Measurements from ENCODE around the gene BST2.

Gene BST2, protein sequence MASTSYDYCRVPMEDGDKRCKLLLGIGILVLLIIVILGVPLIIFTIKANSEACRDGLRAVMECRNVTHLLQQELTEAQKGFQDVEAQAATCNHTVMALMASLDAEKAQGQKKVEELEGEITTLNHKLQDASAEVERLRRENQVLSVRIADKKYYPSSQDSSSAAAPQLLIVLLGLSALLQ

DNA sequence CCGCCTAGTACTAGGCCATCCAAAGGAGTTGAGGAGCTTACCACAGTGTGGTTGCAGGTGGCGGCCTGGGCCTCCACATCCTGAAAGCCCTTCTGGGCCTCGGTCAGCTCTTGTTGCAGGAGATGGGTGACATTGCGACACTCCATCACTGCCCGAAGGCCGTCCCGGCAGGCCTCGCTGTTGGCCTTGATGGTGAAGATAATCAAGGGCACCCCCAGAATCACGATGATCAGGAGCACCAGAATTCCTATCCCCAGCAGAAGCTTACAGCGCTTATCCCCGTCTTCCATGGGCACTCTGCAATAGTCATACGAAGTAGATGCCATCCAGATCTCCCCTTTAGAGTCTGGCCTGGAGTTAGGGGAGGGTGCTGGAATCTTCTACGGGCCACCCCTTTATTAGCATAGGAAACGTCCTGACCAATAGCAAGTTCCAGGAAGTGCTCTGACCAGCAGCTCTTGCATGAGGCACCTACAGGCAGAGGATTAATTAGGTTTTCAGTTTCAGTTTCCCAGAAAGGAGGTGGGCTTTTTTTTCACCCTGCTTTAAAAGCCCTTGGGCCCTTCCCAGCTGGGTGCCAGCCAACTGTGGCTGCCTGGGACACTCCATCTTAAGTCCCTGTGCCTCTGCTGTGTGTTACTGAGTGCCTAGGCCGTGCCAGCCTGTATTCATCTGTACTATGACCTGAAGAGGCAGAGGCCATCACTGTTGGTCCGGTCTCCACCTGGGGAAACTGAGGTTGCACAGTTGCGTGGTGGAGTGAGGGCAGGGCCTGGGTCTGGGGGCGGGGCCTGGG lies at the start of gene BST2:
BST2 (minus strand) TSS at position 381 of the 796 bp plus-strand sequence; CDS start at position 326, 55 bp downstream.
- peak; percentile 52 for DNase-seq (ENCODE audit: low spot score)

DNA sequence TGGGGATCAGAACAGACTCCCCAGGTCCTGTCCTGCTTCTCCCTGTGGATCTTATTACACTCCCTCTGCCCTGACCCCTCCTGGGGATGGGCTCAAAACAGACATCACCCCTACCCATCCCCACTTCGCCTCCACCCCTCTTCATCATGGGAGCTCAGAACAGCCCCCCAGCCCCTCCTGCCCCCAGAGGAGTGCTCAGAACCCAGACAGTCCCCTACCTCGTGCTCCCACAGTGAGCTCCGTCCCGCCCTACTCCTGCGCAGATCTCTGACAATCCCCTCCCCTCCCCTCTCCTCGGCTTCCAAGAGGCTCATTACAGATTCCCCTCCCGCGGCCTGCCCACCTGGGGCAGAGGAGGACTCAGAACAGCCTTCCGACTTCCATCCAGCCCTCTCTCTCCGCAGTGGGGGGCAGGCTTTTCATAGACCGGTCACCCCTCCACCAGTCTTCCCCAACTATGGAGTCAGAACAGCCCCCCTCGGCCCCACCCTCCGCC lies 49.2 kb upstream of the BST2 start:
- DNase-seq (ENCODE audit: low spot score) = no peak

DNA sequence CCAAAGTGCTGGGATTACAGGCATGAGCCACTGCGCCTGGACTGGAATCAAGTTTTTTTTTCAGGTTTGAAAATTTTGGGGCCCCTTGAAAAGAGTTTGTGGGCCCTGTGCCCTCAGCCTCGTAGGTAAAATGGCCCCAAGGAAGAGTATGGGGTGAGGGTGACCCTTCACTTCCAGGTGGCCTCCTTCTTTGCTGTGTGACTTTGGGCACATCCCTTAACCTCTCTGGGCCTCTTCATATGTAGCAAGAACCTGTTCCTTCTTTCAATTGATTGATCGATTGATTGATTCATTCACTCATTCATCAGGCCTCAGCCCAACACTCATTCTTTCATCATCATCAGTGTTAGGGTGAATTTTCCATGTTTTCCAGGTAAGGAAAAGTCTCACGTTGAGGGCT lies 46.4 kb upstream of the BST2 start:
- DNase-seq (ENCODE audit: low spot score) = no peak

DNA sequence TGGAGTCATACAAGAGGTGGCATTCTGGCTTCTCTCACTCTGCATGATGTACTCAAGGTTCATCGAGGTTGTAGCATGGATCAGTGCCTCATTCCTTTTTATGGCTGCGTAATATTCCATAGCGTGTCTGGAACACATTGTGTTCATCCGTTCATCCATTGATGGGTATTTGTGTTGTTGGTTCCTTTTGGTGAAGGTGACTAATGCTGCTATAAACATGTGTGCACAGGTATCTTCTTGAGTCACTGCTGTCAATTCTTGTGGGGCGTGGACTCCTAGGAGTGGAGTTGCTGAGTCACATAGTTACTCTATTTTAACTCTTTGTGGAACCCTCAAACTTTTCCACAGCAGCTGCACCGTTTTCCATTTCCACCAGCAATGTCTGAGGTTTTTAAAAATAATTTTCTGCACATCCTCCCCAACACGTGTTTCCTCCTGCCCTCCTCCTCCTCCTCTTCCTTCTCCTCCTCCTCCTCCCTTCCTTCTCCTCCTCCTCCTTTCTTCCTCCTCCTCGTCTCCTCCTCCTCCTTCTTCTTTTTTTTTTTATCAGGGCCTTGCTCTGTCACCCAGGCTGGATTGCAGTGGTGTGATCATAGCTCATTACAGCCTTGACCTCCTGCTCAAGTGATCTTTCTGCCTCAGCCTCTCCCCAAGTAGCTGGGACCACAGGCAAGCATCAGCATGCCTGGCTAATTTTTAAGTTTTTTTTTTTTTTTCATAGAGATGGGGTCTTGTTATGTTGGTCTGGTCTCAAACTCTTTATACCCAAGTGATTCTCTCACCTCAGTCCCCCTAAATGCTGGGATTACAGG lies 45.0 kb upstream of the BST2 start:
- no peak for DNase-seq (ENCODE audit: low spot score)

DNA sequence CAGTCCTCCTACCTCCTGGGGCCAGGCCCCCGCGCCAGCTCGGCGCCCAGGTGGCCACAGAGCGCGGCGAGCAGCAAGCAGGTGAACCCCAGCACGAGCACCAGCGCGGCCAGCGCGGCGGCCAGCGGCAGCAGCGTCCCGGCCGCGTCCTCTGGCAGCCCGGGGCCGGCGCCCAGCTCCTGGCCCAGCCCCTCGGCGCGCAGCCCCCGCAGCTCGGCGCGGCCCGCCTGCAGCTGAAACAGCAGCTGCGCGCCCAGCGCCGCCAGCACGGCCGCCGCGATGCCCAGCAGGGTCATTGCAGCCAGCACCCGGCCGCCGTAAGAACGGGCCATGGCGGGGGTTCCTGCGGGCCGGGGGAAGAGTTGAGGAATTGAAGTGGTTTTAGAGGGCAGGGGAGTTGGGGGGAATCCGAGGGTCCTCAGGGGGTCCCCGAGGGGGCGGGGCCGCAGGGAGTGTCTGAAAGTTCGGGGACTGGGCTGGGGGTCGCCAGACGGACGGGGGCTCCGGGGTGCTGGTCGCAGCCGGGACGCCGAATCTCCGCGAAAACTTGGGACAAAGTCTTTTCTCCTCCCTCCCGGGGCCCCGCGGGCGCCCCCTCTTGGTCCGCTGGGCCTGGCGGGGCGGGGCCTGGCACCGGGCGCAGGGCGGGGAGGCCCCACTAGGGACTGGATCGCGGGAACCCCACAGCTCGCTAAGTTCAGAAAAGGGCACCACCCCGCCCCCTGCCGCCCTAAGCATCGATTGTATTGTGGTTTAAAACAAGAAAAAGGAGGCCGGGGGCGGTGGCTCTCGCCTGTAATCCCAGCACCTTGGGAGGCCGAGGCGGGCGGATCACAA lies 42.9 kb upstream of the BST2 start, which contains the start of gene TMEM221:
TMEM221 (minus strand) TSS at position 538 of the 837 bp plus-strand sequence; CDS start at position 332, 206 bp downstream.
- peak; percentile 64 for DNase-seq (ENCODE audit: low spot score)

DNA sequence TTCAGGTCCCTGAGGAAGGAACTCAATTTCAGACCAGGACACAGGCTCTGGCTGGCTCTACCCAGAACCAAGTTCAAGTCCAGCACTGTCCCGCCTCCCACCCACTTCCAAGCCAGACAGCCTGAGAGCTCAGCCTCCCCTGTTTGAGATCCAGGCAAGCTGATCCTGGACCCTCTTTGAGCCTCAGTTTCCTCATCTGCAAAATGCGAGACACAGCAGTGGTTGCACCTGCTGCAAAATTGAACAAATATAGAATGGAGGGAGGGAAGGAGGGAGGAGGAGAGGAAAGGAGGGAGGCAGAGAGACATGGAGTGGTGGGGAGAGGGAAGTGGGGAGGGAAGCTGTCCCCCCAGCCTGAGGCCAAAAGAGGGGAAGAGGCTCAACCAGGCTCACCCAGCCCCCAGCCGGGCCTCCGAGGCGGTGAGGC lies 42.3 kb upstream of the BST2 start:
- DNase-seq (ENCODE audit: low spot score) = no peak

DNA sequence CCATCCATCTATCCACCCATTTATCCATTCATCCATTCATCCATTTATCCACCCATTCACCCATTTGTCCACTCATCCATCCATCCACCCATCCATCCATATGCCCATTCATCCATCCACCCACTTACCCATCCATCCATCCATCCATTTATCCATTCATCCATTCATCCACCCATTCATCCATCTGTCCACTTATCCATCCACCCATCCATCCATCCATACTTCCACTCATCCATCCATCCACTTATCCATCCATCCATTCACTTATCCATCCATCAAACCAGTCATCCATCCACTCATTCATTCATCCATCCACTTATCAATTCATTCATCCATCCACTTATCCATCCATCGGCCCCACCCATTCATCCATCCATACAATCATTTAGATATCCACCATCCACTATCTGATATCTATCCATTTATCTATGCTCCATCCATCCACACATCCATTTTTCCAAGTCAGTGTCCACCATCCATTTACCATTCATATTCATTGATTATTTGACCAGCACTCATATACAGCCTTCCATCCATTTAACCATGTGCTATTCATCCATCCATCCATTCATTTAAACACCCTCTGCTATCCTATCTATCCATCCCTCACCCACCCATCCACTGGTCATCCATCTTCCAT lies 40.2 kb upstream of the BST2 start:
- DNase-seq (ENCODE audit: low spot score) = no peak

DNA sequence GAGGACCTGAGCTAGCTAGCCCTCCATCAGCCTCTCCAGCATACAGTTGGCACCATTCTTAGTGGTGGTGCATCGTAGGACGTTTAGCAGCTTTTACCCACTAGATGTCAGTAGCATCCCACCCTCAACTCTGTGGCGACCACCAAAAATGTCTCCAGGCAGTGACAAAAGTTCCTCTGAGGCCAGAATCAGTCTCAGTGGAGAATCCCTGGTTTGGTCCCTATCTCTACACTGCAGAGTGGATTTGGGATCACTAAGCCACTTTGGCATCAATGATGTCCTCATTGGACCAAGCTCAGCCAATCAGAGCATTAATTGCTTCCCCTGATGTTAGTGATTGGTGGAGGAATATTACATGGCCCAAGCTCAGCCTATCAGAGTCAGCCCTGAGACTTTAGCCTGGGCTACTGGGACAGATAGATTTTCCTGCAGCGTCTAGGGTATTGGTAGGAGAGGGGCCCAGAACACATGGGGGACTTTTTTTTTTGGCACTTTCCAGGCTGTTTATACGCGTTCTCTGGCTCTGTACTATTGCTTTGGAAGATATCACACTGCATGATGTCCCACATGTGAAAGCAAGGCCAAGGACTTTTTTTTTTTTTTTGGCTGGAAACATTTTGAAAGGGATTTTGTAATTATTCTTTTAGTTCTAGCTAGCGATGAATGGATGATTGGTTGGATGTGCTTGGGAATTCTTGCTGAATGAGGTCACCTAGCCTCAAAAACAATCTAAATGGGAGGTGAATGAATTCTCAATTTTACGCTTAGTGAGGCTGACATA lies 36.0 kb upstream of the BST2 start:
- DNase-seq (ENCODE audit: low spot score) = peak; percentile 40

DNA sequence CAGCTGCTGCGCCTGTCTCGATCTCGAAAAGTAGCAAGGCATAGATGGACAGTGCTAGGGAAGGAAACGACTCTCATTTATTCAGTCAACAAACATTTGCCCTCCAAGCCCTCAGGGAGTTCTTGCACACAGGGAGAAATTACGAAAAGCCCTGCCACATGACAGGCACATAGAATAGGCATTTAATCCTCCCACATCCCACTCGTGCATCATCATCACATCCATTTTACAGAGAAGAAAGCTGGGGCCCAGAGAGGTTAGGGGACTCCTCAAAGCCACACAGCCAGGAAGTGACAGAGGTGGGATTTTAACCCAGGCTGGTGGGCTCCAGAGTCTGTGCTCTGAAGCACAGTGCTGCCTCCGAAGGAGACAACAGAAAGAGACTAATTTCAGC lies 31.4 kb upstream of the BST2 start:
- DNase-seq (ENCODE audit: low spot score) = no peak

DNA sequence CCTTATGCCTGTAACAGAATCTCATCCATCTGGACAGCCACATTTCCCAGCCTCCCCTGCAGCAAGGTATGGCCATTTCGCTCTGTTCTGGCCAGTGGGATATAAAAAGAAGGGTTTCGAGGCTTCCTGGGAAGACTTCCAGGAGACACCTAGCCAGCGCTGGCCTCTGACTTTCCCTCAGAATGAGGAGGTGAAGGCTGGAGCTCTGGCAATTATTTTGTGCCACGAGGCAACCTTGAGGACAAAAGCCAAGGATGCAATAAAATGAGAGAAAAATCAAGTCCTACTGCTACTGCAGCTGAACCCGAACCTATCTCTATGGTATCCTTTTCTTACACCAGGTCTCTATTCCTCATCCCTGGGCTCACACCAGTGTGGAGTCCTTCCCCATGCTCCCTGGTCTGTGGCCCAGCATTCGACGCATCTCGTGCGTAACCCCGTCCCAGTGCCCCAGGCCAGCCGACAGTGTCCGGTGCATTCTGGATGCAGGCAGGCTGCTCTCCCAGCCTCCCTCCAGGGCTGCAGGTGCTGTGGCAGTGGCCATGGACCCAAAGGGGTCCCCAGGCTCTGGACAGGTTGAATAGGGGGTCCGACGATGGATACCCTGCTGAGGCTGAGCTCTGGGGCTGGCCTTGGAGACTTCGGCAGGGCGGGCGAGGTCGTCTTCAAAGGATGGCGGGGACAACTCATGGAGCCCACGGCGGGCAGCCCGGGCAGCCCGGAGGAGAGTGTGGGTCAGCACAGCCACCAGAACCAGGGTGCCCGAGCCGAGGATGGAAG lies 30.9 kb upstream of the BST2 start:
- DNase-seq (ENCODE audit: low spot score) = no peak

DNA sequence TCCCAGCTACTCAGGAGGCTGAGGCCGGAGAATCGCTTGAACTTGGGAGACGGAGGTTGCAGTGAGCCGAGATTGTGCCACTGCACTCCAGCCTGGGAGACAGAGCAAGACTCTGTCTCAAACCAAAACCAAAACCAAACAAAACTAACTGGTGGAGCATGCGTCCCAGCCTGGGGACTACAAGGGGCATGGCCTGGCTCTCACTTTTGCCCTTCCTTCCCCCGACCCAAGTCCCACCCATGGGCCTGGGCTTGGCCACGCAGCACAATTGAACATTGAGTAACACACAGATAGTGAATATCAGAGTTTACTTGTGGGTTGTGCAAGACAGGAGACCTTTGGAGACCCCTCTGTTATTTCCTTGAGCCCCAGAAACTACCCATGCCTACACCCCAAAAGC lies 29.8 kb upstream of the BST2 start:
- no peak for DNase-seq (ENCODE audit: low spot score)

DNA sequence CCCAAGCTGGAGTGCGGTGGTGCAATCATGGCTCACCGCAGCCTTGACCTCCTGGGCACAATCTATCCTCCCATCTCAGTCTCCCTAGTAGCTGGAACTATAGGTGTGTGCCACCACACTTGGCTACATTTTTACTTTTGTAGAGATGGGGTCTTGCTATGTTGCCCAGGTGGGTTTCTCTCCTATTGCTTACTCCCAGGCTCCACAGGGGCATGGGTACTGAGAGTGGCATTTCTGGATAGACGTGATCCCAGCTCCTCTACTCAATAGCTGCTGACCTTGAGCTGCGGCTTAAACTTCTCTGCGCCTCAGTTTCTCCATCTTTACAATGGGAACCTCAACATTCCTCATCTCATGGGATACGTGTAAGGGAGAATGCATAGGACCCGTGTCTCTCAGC lies 26.0 kb upstream of the BST2 start:
- DNase-seq (ENCODE audit: low spot score) = no peak

DNA sequence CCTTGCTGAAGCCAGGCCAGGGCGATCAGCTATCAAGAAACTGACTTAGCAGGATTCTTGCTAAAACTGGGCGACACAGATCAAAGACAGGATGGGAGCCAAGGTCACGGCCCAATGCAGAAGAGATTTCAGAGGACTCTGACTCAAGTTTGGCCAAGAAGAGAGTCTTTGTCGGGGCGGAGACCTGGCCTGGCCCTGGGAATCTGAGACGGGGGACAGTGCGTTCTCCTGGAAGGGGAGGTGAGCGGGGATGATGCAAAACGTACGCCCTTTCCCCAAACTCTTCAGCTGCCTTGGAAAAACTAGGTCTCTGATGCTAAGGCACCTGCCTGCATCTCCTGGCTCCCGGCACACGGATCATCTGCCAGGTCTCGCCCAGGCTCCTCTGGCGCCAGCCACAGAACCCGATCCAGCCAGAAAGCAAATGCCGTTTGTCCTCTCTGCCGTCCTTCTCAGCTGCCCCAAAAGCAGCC lies 24.2 kb upstream of the BST2 start:
- no peak for DNase-seq (ENCODE audit: low spot score)

DNA sequence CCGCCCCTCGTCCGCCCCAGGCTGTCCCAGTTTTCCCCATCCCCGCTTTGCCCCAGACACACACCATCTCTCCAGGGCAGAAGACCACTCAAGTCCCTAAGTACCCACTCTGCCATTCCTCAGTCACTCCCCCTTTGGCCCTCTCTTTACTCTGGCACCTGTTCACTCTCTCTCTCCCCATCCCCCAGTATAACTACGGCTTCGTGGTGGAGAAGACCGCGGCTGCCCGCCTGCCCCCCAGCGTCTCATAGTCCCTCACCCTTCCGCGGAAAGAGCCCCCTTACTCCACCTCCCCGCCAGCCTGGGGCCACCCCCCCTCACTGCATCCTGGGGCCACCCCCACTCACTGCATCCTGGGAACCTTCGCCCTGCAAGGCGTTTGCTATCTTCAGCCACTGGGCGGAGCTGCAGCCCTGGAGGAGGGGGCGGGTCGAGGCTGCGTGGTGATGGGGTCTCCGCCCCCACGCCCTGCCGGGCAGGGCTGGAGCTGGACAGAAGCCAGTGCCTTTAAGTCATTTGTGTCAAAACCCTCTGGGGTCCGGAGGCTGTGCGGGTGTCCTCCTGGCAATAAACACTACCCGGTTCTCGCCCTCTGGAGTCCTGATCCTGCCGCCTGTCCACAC lies 19.4 kb upstream of the BST2 start:
- DNase-seq (ENCODE audit: low spot score) = no peak

DNA sequence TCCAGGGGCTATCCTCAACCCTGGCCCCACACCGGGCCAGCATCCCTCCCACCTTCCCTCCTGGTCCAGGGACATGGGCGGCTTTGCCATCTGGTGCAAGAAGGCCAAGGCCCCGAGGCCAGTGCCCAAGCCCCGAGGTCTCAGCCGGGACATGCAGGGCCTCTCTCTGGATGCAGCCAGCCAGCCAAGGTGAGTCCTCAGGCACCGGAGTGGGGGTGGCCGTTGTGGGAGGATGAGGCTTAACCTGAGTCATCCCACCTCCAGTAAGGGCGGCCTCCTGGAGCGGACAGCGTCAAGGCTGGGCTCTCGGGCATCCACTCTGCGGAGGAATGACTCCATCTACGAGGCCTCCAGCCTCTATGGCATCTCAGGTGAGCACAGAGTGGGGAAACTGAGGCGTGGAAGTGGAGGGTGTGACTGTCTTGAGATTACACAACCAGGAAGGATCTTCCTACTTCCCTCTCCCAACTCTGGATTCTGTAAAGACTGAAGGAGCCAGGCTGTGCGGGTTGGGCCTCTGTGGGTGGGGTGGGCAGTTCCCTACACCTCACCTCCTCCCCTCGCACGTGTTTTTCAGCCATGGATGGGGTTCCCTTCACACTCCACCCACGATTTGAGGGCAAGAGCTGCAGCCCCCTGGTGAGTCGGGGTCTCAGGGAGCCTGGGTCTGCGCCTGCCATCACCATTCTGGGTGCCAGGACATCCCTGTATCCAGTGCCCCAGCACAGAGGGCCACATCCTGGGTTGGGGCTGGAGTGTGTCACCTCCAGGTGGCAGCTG lies 18.2 kb upstream of the BST2 start:
- DNase-seq (ENCODE audit: low spot score) = no peak

DNA sequence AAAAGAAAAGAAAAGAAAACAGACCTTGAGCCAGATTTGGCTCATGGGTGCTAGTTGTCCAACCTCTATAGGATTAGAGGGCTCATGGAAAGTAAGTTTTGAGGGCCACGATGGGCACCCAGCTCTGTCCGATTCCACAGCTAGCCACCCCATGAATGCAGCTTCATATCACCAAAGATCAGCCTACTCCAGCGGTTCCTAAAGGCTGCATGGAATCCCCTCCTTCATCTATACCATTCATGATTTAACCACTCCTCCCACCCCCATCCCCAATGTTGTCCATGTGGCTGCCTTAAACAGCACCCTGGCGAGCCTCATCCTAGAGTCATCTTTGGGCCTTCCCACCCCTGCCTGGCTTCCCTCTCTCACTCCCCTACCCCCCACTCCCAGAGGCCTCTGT lies 16.5 kb upstream of the BST2 start:
- DNase-seq (ENCODE audit: low spot score) = no peak

DNA sequence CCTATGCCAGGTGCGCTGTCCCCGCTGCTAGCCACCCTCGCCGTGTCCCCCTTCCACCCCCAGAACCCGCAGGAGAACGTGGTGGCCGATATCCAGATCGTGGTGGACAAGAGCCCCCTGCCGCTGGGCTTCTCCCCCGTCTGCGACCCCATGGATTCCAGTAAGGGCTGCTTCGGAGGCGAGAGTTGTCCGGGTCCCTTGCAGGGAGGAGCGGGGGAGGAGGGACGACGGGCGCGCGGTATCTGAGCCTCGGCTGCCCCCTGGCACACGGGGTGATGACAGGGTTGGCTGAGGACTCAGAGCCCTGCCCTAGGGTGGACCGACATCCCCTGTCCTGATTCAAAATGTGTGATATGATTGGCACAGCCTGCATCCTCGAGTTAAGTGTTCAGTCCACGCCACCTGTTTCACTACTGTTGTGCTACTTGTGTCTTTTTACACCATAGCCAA lies 15.1 kb upstream of the BST2 start:
- peak; percentile 43 for DNase-seq (ENCODE audit: low spot score)

Measured in AG08395 (cell line).